ENCODE data around the gene TRMU. TPM values are rescaled to one million over a fixed set of nuclear protein-coding genes. Genes with fewer than 3 reads are reported as not detected.

The TRMU gene
- total RNA-seq, 1 donor from 2014 or later = 70.6 TPM

- H3K4me3 Mint-ChIP-seq = no peak overlapping the region
- no peak for DNase-seq (ENCODE audit: low spot score in 2 of 2, unreplicated experiment in 2 of 2)
- H3K9me3 Mint-ChIP-seq = no peaks in the 10 kb centered on the region
- no peak for TF ChIP-seq CTCF (IDR thresholded peaks at IDR 0.05; ENCODE audit: unreplicated experiment)
- no peak overlapping the region for H3K27ac Mint-ChIP-seq
- no peaks in the 10 kb centered on the region for H3K27me3 Mint-ChIP-seq (ENCODE audit: low read depth)
- H3K36me3 Mint-ChIP-seq = peaks cover 21% of the 10 kb centered on the region
- H3K4me1 Mint-ChIP-seq = no peaks in the 10 kb centered on the region
These were observed 16.2 kb upstream of the TRMU start for GRCh38 chr22:46319319-46319718.

- peaks cover 21% of the 10 kb centered on the region for H3K36me3 Mint-ChIP-seq
- no peak overlapping the region for H3K4me3 Mint-ChIP-seq
- H3K4me1 Mint-ChIP-seq = no peaks in the 10 kb centered on the region
- TF ChIP-seq CTCF (IDR thresholded peaks at IDR 0.05; ENCODE audit: unreplicated experiment) = no peak
- no peak overlapping the region for H3K27ac Mint-ChIP-seq
- no peak for DNase-seq (ENCODE audit: low spot score in 2 of 2, unreplicated experiment in 2 of 2)
- H3K27me3 Mint-ChIP-seq (ENCODE audit: low read depth) = no peaks in the 10 kb centered on the region
- no peaks in the 10 kb centered on the region for H3K9me3 Mint-ChIP-seq
These were observed 15.3 kb upstream of the TRMU start for GRCh38 chr22:46320166-46320710.

GRCh38 chr22:46320716-46321386, 14.7 kb upstream of the TRMU start:
- TF ChIP-seq CTCF (IDR thresholded peaks at IDR 0.05; ENCODE audit: unreplicated experiment) = no peak
- Mint-ChIP-seq H3K4me3 (no peak overlapping the region), H3K9me3 (no peaks in the 10 kb centered on the region), H3K27me3 (ENCODE audit: low read depth) (no peaks in the 10 kb centered on the region), H3K27ac (no peak overlapping the region), H3K36me3 (peaks cover 21% of the 10 kb centered on the region), H3K4me1 (no peaks in the 10 kb centered on the region)
- no peak for DNase-seq (ENCODE audit: low spot score in 2 of 2, unreplicated experiment in 2 of 2)

- Mint-ChIP-seq H3K27me3 (ENCODE audit: low read depth) (no peaks in the 10 kb centered on the region), H3K36me3 (peaks cover 22% of the 10 kb centered on the region), H3K4me1 (no peaks in the 10 kb centered on the region), H3K27ac (no peak overlapping the region), H3K4me3 (no peak overlapping the region), H3K9me3 (no peaks in the 10 kb centered on the region)
- no peak for TF ChIP-seq CTCF (IDR thresholded peaks at IDR 0.05; ENCODE audit: unreplicated experiment)
- DNase-seq (ENCODE audit: low spot score in 2 of 2, unreplicated experiment in 2 of 2) = no peak
These were observed 12.8 kb upstream of the TRMU start for GRCh38 chr22:46322711-46323110.

GRCh38 chr22:46323162-46323561, 12.4 kb upstream of the TRMU start:
- no peak for DNase-seq (ENCODE audit: low spot score in 2 of 2, unreplicated experiment in 2 of 2)
- H3K27me3 Mint-ChIP-seq (ENCODE audit: low read depth) = no peaks in the 10 kb centered on the region
- no peaks in the 10 kb centered on the region for H3K4me1 Mint-ChIP-seq
- H3K9me3 Mint-ChIP-seq = no peaks in the 10 kb centered on the region
- TF ChIP-seq CTCF (IDR thresholded peaks at IDR 0.05; ENCODE audit: unreplicated experiment) = no peak
- H3K27ac Mint-ChIP-seq = no peak overlapping the region
- no peak overlapping the region for H3K4me3 Mint-ChIP-seq
- H3K36me3 Mint-ChIP-seq = peaks cover 18% of the 10 kb centered on the region

All from mesothelial cell of epicardium (in vitro differentiated cells).